Epithelial cell of esophagus (primary cell): ENCODE results near the gene RNF145.

Source experiments
- DNase-seq: peaks from one replicate; pipeline ENCODE4 v3.0.0; 2010; ENCODE audit warnings: low read depth
- H3K4me3 ChIP-seq: 2 replicates; pipeline ENCODE4 v1.5.1; 2011; ENCODE audit warnings: mild to moderate bottlenecking, low read length, control low read depth
- CTCF ChIP-seq: IDR thresholded peaks from 2 replicates; pipeline ENCODE4 v1.5.1; 2011; ENCODE audit warnings: low read depth, mild to moderate bottlenecking, low read length, control low read depth, inconsistent platforms; ENCODE audit not compliant: insufficient read depth; ENCODE audit errors: missing control alignments

The RNF145 gene, protein sequence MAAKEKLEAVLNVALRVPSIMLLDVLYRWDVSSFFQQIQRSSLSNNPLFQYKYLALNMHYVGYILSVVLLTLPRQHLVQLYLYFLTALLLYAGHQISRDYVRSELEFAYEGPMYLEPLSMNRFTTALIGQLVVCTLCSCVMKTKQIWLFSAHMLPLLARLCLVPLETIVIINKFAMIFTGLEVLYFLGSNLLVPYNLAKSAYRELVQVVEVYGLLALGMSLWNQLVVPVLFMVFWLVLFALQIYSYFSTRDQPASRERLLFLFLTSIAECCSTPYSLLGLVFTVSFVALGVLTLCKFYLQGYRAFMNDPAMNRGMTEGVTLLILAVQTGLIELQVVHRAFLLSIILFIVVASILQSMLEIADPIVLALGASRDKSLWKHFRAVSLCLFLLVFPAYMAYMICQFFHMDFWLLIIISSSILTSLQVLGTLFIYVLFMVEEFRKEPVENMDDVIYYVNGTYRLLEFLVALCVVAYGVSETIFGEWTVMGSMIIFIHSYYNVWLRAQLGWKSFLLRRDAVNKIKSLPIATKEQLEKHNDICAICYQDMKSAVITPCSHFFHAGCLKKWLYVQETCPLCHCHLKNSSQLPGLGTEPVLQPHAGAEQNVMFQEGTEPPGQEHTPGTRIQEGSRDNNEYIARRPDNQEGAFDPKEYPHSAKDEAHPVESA

GRCh38 chr5:159209438-159210209, at the start of gene RNF145:
RNF145 (minus strand) TSS chr5:159209553; CDS start chr5:159203617, 5,936 bp downstream.
- DNase-seq = peak; percentile 92
- peak within 1 kb of the TSS; percentile 66 for H3K4me3 ChIP-seq
- TF ChIP-seq CTCF = no peak

DNA sequence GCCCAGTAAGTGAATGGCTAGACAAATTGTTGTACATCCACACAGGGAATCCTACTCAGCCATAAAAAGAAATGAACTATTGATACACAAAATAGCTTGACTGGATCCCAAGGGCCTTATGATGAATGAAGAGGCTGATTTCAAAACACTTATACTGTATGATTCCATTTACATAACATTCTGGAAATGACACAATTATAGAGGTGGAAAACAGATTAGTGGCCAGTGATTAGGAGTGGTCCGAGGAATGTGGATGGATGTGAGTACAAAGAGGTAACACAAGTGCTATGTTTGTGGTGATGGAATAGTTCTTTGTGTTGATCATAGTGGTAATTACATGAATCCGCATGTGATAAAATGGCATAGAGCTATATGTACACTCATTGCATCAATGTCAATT, 49.0 kb upstream of the RNF145 start:
- TF ChIP-seq CTCF = no peak
- H3K4me3 ChIP-seq = no peak overlapping the region
- no peak for DNase-seq

GRCh38 chr5:159257629-159258283, 48.4 kb upstream of the RNF145 start:
- DNase-seq = no peak
- no peak overlapping the region for H3K4me3 ChIP-seq
- peak; percentile 3 for TF ChIP-seq CTCF

DNA sequence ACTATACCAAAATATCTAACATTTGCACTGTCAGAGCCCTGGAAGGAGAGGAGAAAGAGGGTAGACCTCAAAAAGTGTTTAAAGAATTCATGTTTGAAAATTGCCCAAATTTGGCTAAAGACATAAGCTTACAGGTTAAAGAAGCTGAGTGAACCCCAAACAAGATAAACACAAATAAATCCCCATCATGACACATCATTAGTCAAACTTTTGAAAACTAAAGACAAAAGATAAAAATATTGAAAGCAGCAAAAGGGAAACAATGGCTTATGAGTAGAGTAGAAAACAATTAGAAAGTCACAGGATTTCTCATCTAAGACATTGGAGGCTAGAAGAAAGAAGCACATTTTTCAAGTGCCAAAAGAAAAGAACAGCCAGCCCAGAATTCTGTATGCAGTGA, 47.7 kb upstream of the RNF145 start:
- no peak for TF ChIP-seq CTCF
- no peak overlapping the region for H3K4me3 ChIP-seq
- peak; percentile 25 for DNase-seq

GRCh38 chr5:159252195-159252594, 42.8 kb upstream of the RNF145 start:
- no peak for TF ChIP-seq CTCF
- DNase-seq = no peak
- H3K4me3 ChIP-seq = no peak overlapping the region

- peak; percentile 50 for DNase-seq
- H3K4me3 ChIP-seq = no peak overlapping the region
- no peak for TF ChIP-seq CTCF
These were observed 39.8 kb upstream of the RNF145 start for GRCh38 chr5:159249158-159249557.
